ENCODE results near the gene FAM20C.

Gene FAM20C

DNA sequence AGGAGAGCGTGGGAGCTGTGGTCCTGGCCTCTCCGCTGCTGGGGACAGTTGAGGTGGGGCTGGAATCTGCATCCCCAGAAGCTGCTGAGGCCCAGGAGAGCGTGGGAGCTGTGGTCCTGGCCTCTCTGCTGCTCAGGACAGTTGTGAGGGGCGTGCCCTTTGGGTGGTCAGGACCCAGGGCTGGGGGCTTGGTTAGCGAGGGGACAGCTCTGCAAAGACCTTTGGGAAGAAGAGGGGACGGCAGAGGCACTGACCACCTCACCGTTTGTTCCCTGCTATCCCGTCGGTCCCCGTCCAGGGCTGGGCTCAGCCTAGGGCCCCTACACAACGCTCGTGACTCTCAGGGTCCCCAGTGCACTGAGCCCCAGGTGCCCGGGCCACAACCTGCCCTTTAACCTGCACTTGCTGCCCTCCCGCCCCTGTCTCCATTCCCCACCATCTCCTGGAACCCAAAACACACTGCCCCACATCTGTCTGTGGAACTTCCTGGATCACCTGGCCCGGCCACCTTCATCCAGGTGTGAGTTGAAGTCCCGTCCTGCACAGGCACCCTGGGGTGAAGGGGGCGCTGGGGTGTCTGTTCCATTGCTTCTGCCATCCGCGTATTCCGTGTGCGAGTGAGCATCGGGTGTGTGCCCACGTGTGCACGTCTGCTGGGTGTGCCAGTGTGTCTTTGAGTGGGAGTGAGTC lies 111.7 kb downstream of the FAM20C start:
- no peak overlapping the region for H3K4me3 ChIP-seq (ENCODE audit: low read depth, low read length)
- TF ChIP-seq CTCF (IDR thresholded peaks at IDR 0.05; ENCODE audit: low read depth, low read length) = no peak

DNA sequence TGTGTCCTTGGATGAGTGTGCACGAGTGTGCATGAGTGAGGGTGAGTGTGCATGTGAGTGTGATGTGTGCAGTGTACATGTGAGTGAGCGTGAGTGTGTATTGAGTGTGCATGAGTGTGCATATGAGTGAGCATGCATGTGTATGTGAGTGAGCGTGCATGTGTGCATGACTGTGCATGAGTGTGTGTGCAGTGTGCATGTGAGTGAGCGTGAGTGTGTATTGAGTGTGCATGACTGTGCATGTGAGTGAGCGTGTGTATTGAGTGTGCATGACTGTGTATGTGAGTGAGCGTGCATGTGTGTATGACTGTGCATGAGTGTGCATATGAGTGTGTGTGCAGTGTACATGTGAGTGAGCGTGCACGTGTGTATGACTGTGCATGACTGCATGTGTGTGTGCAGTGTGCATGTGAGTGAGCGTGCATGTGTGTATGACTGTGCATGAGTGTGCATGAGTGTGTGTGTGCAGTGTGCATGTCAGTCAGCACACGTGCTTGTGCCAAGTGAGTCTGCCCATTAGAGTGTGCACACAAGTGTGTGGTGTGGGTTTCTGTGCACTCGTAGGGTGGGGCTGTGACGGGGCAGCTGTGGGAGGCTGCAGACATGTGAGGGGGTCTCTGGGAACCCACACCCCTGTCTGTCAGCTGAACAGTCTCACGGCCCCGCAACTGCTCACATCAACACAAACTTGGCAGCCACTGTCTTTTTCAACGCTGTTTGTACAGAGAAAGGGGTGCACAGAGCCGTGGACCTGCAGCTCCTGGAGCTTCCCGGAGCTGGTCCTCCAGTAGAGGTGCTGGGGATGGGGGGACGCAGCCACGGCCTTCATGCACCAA lies 112.4 kb downstream of the FAM20C start:
- no peak overlapping the region for H3K4me3 ChIP-seq (ENCODE audit: low read depth, low read length)
- TF ChIP-seq CTCF (IDR thresholded peaks at IDR 0.05; ENCODE audit: low read depth, low read length) = no peak

DNA sequence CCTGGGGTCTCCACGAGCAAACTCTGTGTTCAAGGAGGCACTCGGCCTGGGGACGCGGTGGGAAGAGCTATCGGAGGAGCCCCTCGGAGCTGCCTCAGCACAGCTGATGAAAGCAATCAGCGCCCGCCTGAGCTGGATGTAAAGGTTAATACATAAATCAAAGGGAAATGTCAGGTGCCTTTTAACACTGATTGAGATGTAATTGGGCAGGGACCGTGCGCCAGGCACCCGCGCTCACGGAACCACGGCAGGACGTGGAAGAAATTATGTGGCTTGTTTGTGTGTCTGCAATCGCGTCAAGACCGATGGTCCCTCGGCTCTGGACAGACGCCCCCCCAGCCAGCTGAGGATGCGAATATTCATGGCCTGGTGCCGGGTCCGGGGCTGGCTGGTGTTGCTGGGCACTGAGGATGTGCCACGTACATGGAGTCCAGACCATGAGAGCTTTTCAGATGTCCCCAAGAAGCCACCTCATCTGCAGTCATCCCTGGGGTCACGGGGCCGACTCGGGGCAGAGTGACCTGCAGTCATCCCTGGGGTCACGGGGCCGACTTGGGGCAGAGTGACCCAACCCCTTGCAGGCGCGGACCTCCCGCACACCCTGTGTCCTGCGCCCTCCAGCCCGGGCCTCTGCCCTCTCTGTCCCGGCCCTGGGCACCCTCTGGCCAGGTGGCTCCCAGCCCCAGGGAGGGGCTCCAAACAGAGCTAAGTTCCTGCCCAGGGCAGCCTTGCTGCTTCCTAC lies 113.2 kb downstream of the FAM20C start:
- no peak overlapping the region for H3K4me3 ChIP-seq (ENCODE audit: low read depth, low read length)
- no peak for TF ChIP-seq CTCF (IDR thresholded peaks at IDR 0.05; ENCODE audit: low read depth, low read length)

- no peak for TF ChIP-seq CTCF (IDR thresholded peaks at IDR 0.05; ENCODE audit: low read depth, low read length)
- no peak overlapping the region for H3K4me3 ChIP-seq (ENCODE audit: low read depth, low read length)
Observed at GRCh38 chr7:307970-308369, 115.6 kb downstream of the FAM20C start.

- TF ChIP-seq CTCF (IDR thresholded peaks at IDR 0.05; ENCODE audit: low read depth, low read length) = no peak
- H3K4me3 ChIP-seq (ENCODE audit: low read depth, low read length) = no peak overlapping the region
Observed at GRCh38 chr7:309586-310228, 117.3 kb downstream of the FAM20C start.
